DOHH2 (cell line): ENCODE measurements around the gene NRSN2.

ENCODE experiments used
- CTCF ChIP-seq: fragments of 200-600 bp; sonication (generic); IDR thresholded peaks from one replicate; pipeline ENCODE4 v1.5.1; 2014; ENCODE audit warnings: antibody characterized with exemption, mild to moderate bottlenecking, low read depth, low read length; ENCODE audit not compliant: poor library complexity, severe bottlenecking
- EZH2phosphoT487 ChIP-seq: fragments of 200-600 bp; sonication (generic); IDR thresholded peaks from 2 replicates; pipeline ENCODE4 v1.6.1; 2017; ENCODE audit warnings: borderline replicate concordance, mild to moderate bottlenecking, antibody characterized with exemption, low read length, moderate library complexity, mixed read lengths

GRCh38 chr20:313948-314347, 33.0 kb upstream of the NRSN2 start:
- TF ChIP-seq CTCF (no peak), EZH2phosphoT487 (no peak)
